Trophoblast cell (in vitro differentiated cells and primary cell): ENCODE measurements around the gene UBR4.

ENCODE experiments used
- DNase-seq, 2 donors: peaks; one replicate each; pipeline ENCODE4 v3.0.0-alpha.2; 2016
- H2AFZ ChIP-seq: 2 replicates; pipeline ENCODE4 v1.6.1; 2013; ENCODE audit warnings: low read length, moderate library complexity, mild to moderate bottlenecking; ENCODE audit not compliant: insufficient read depth, poor library complexity
- H2AK5ac ChIP-seq: 2 replicates; pipeline ENCODE4 v1.6.1; 2013; ENCODE audit warnings: mild to moderate bottlenecking, low read length
- H2BK120ac ChIP-seq: 2 replicates; pipeline ENCODE4 v1.6.1; 2013; ENCODE audit warnings: low read length, mild to moderate bottlenecking, moderate library complexity; ENCODE audit not compliant: insufficient read depth, poor library complexity
- H2BK12ac ChIP-seq: 2 replicates; pipeline ENCODE4 v1.6.1; 2013; ENCODE audit warnings: mild to moderate bottlenecking, low read length, moderate library complexity
- H2BK5ac ChIP-seq: 2 replicates; pipeline ENCODE4 v1.6.1; 2013; ENCODE audit warnings: low read length, low read depth, moderate library complexity, mild to moderate bottlenecking; ENCODE audit not compliant: poor library complexity
- H3K14ac ChIP-seq: 2 replicates; pipeline ENCODE4 v1.6.1; 2013; ENCODE audit warnings: mild to moderate bottlenecking, low read length
- H3K18ac ChIP-seq: 2 replicates; pipeline ENCODE4 v1.6.1; 2013; ENCODE audit warnings: mild to moderate bottlenecking, low read length
- H3K23ac ChIP-seq: 2 replicates; pipeline ENCODE4 v1.6.1; 2013; ENCODE audit warnings: low read length
- H3K27ac ChIP-seq: 2 replicates; pipeline ENCODE4 v1.5.1; 2013; ENCODE audit warnings: low read depth, mild to moderate bottlenecking, inconsistent platforms, low read length, moderate library complexity
- H3K27me3 ChIP-seq: 2 replicates; pipeline ENCODE4 v1.6.1; 2013; ENCODE audit warnings: inconsistent platforms, mild to moderate bottlenecking, low read length, moderate library complexity; ENCODE audit not compliant: insufficient read depth
- H3K36me3 ChIP-seq, 2 experiments: 1 replicate in 1 of 2; 2 replicates in 1 of 2; pipeline ENCODE4 v1.6.1; 2013; ENCODE audit warnings: low read length in 2 of 2, mild to moderate bottlenecking in 2 of 2, moderate library complexity in 1 of 2; ENCODE audit not compliant: insufficient read depth in 2 of 2, control insufficient read depth in 1 of 2
- H3K4ac ChIP-seq: 2 replicates; pipeline ENCODE4 v1.6.1; 2013; ENCODE audit warnings: low read depth, mild to moderate bottlenecking, low read length, moderate library complexity
- H3K4me1 ChIP-seq, 2 experiments: 1 replicate in 1 of 2; 2 replicates in 1 of 2; pipeline ENCODE4 v1.6.1; 2013; ENCODE audit warnings: low read length in 2 of 2, mild to moderate bottlenecking in 2 of 2, moderate library complexity in 1 of 2; ENCODE audit not compliant: insufficient read depth in 2 of 2, control insufficient read depth in 1 of 2
- H3K4me2 ChIP-seq: 2 replicates; pipeline ENCODE4 v1.6.1; 2013; ENCODE audit warnings: inconsistent platforms, mild to moderate bottlenecking, low read length, moderate library complexity
- H3K4me3 ChIP-seq: 2 replicates; pipeline ENCODE4 v1.5.1; 2013; ENCODE audit warnings: mild to moderate bottlenecking, low read depth, low read length, inconsistent platforms
- H3K79me1 ChIP-seq: one replicate; pipeline ENCODE4 v1.6.1; 2013; ENCODE audit warnings: low read length
- H3K79me2 ChIP-seq: 2 replicates; pipeline ENCODE4 v1.6.1; 2013; ENCODE audit warnings: low read length, mild to moderate bottlenecking; ENCODE audit not compliant: control insufficient read depth, insufficient read depth, poor library complexity
- H3K9ac ChIP-seq: 2 replicates; pipeline ENCODE4 v1.6.1; 2013; ENCODE audit warnings: mild to moderate bottlenecking, low read length
- H3K9me3 ChIP-seq: 2 replicates; pipeline ENCODE4 v1.6.1; 2013; ENCODE audit warnings: low read depth, mild to moderate bottlenecking, control low read depth, inconsistent platforms, low read length; ENCODE audit not compliant: insufficient read depth
- H4K12ac ChIP-seq: 2 replicates; pipeline ENCODE4 v1.6.1; 2013; ENCODE audit warnings: low read depth, mild to moderate bottlenecking, low read length, moderate library complexity
- H4K8ac ChIP-seq: 2 replicates; pipeline ENCODE4 v1.6.1; 2013; ENCODE audit warnings: low read depth, mild to moderate bottlenecking, low read length, moderate library complexity
- H4K91ac ChIP-seq: one replicate; pipeline ENCODE4 v1.6.1; 2013; ENCODE audit warnings: low read depth, mild to moderate bottlenecking, low read length, moderate library complexity
- WGBS: extraction: QIAGEN DNeasy Blood & Tissue Kit; methylation state at CpG from one replicate; pipeline ENCODE4 v1.1.7; 2013; ENCODE audit warnings: missing lambda C conversion rate; ENCODE audit not compliant: insufficient read length, insufficient coverage; ENCODE audit errors: extremely low coverage; 5-methylcytosine and 5-hydroxymethylcytosine counted together

UBR4 gene

GRCh38 chr1:19054216-19054615 lies 155.8 kb downstream of the UBR4 start:
- no peak overlapping the region for H2BK120ac ChIP-seq
- H3K4me3 ChIP-seq, result no peak overlapping the region
- WGBS, result no CpG with 5 or more reads among the region's 15 CpGs

GRCh38 chr1:19053486-19053885 lies 156.6 kb downstream of the UBR4 start:
- H4K12ac ChIP-seq, result no peak overlapping the region
- no peaks in the 10 kb centered on the region for H3K36me3 ChIP-seq
- H3K4me3 ChIP-seq, result no peak overlapping the region
- H4K91ac ChIP-seq, result peak overlapping the region; percentile 5
- H3K18ac ChIP-seq, result no peak overlapping the region
- H3K4me2 ChIP-seq, result no peak overlapping the region
- no peaks in the 10 kb centered on the region for H3K79me2 ChIP-seq
- H3K27me3 ChIP-seq, result no peaks in the 10 kb centered on the region
- peaks cover 3% of the 10 kb centered on the region for H3K79me1 ChIP-seq
- no peak overlapping the region for H3K27ac ChIP-seq
- H3K4me1 ChIP-seq, result peaks cover 7 to 8% of the 10 kb centered on the region in 2 experiments
- H2BK120ac ChIP-seq, result peak overlapping the region; percentile 17
- H2BK5ac ChIP-seq, result no peak overlapping the region
- no peaks in the 10 kb centered on the region for H3K9me3 ChIP-seq
- H3K14ac ChIP-seq, result no peak overlapping the region
- no peak for DNase-seq
- no peak overlapping the region for H3K23ac ChIP-seq
- peak overlapping the region; percentile 8 for H2BK12ac ChIP-seq
- no peak overlapping the region for H3K4ac ChIP-seq
- H2AK5ac ChIP-seq, result peak overlapping the region; percentile 28
- H2AFZ ChIP-seq, result no peak overlapping the region
- H4K8ac ChIP-seq, result no peak overlapping the region
- no CpG with 5 or more reads among the region's 8 CpGs for WGBS
- no peak overlapping the region for H3K9ac ChIP-seq

More at GRCh38 chr1:19054216-19054615, 155.8 kb downstream of the UBR4 start:
- H3K79me2 ChIP-seq, result no peaks in the 10 kb centered on the region
- H3K27ac ChIP-seq, result no peak overlapping the region
- H3K4me1 ChIP-seq, result peaks cover 7 to 8% of the 10 kb centered on the region in 2 experiments
- no peaks in the 10 kb centered on the region for H3K27me3 ChIP-seq
- H3K14ac ChIP-seq, result no peak overlapping the region
- H4K91ac ChIP-seq, result peak overlapping the region; percentile 19
- H3K4ac ChIP-seq, result no peak overlapping the region
- H2AFZ ChIP-seq, result no peak overlapping the region
- H4K8ac ChIP-seq, result no peak overlapping the region
- H3K18ac ChIP-seq, result no peak overlapping the region
- no peak overlapping the region for H2BK5ac ChIP-seq
- no peaks in the 10 kb centered on the region for H3K9me3 ChIP-seq
- no peak for DNase-seq
- H3K23ac ChIP-seq, result no peak overlapping the region
- H3K36me3 ChIP-seq, result no peaks in the 10 kb centered on the region
- H3K4me2 ChIP-seq, result no peak overlapping the region
- H3K79me1 ChIP-seq, result peaks cover 3% of the 10 kb centered on the region
- H2AK5ac ChIP-seq, result no peak overlapping the region
- no peak overlapping the region for H3K9ac ChIP-seq
- H2BK12ac ChIP-seq, result peak overlapping the region; percentile 4
- no peak overlapping the region for H4K12ac ChIP-seq

DNA sequence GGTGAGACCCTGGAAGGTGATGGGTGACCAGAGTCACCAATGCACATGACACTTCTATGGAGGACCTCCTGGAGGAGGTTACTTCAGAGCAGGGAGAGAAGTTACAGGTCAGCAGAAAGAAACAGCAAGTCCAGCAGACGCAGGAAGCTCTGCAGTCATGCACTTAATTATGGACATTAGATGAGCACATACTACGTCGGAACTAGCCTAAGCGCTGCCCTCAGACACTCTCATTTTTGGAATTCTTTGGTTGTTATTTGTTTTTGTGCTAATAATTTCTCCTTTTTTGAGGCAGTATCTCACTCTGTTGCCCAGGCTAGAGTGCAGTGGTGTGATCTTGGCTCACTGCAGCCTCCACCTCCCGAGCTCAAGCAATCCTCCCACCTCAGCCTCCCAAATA lies 160.3 kb downstream of the UBR4 start:
- H2BK120ac ChIP-seq, result no peak overlapping the region
- H3K4me3 ChIP-seq, result no peak overlapping the region
- no peak overlapping the region for H4K8ac ChIP-seq
- no peak overlapping the region for H3K4me2 ChIP-seq
- no peaks in the 10 kb centered on the region for H3K27me3 ChIP-seq
- no peak overlapping the region for H4K12ac ChIP-seq
- H3K9ac ChIP-seq, result no peak overlapping the region
- H3K18ac ChIP-seq, result no peak overlapping the region
- H3K4ac ChIP-seq, result no peak overlapping the region
- H3K14ac ChIP-seq, result no peak overlapping the region
- no peak overlapping the region for H2AFZ ChIP-seq
- H3K27ac ChIP-seq, result no peak overlapping the region
- no peak overlapping the region for H2BK5ac ChIP-seq
- no peak overlapping the region for H3K23ac ChIP-seq
- peak in 1 of 2 donors; percentile 66 for DNase-seq
- H3K36me3 ChIP-seq, result no peaks in the 10 kb centered on the region
- no peak overlapping the region for H2BK12ac ChIP-seq
- no peak overlapping the region for H4K91ac ChIP-seq
- H2AK5ac ChIP-seq, result no peak overlapping the region
- peaks cover 7 to 8% of the 10 kb centered on the region in 2 experiments for H3K4me1 ChIP-seq
- no peaks in the 10 kb centered on the region for H3K79me2 ChIP-seq
- H3K79me1 ChIP-seq, result peaks cover 3% of the 10 kb centered on the region
- H3K9me3 ChIP-seq, result no peaks in the 10 kb centered on the region
- WGBS, result no CpG with 5 or more reads among the region's 5 CpGs

- Histone ChIP-seq H2BK12ac (no peak overlapping the region), H3K4ac (no peak overlapping the region), H3K4me3 (no peak overlapping the region), H2BK5ac (no peak overlapping the region), H3K27ac (no peak overlapping the region), H2AK5ac (no peak overlapping the region), H2AFZ (no peak overlapping the region), H3K36me3 (no peaks in the 10 kb centered on the region), H4K8ac (no peak overlapping the region), H4K91ac (no peak overlapping the region), H3K4me1 (peaks cover 7 to 8% of the 10 kb centered on the region in 2 experiments), H3K27me3 (no peaks in the 10 kb centered on the region), H3K79me1 (peaks cover 3% of the 10 kb centered on the region), H2BK120ac (no peak overlapping the region), H3K18ac (no peak overlapping the region), H3K14ac (no peak overlapping the region), H3K9ac (no peak overlapping the region), H3K79me2 (no peaks in the 10 kb centered on the region), H3K4me2 (no peak overlapping the region), H3K23ac (no peak overlapping the region), H4K12ac (no peak overlapping the region), H3K9me3 (no peaks in the 10 kb centered on the region)
- WGBS, result no CpG with 5 or more reads among the region's 15 CpGs
- no peak for DNase-seq
Observed at GRCh38 chr1:19049128-19049768, 160.8 kb downstream of the UBR4 start.
